ENCODE data around the gene KCNG2. TPM values are rescaled to one million over a fixed set of nuclear protein-coding genes. Genes with fewer than 3 reads are reported as not detected.

The KCNG2 gene
- total RNA-seq, 1 donor from 2014 or later = not detected

GRCh38 chr18:79940126-79940813 lies 142.5 kb downstream of the KCNG2 start:
- peak; percentile 37 for DNase-seq (ENCODE audit: low spot score)

- peak; percentile 34 for DNase-seq (ENCODE audit: low spot score)
Measured at GRCh38 chr18:79940814-79941472, 143.2 kb downstream of the KCNG2 start.

GRCh38 chr18:79941473-79942119 lies 143.9 kb downstream of the KCNG2 start:
- DNase-seq (ENCODE audit: low spot score) = peak; percentile 37

GRCh38 chr18:79942211-79942610 lies 144.5 kb downstream of the KCNG2 start:
- peak; percentile 24 for DNase-seq (ENCODE audit: low spot score)

GRCh38 chr18:79942786-79943607 lies 145.3 kb downstream of the KCNG2 start:
- DNase-seq (ENCODE audit: low spot score) = peak; percentile 40

GRCh38 chr18:79943608-79944125 lies 145.9 kb downstream of the KCNG2 start:
- DNase-seq (ENCODE audit: low spot score) = peak; percentile 40

- DNase-seq (ENCODE audit: low spot score) = peak; percentile 37
Measured at GRCh38 chr18:79944126-79944731, 146.5 kb downstream of the KCNG2 start.

- peak; percentile 13 for DNase-seq (ENCODE audit: low spot score)
Measured at GRCh38 chr18:79944746-79945117, 147.0 kb downstream of the KCNG2 start.

- no peak for DNase-seq (ENCODE audit: low spot score)
Measured at GRCh38 chr18:79945118-79946042, 147.6 kb downstream of the KCNG2 start.

GRCh38 chr18:79947054-79947755 lies 149.5 kb downstream of the KCNG2 start:
- DNase-seq (ENCODE audit: low spot score) = peak; percentile 32

GRCh38 chr18:79947881-79948610 lies 150.3 kb downstream of the KCNG2 start:
- DNase-seq (ENCODE audit: low spot score) = peak; percentile 29

- DNase-seq (ENCODE audit: low spot score) = peak; percentile 36
Measured at GRCh38 chr18:79948719-79949411, 151.1 kb downstream of the KCNG2 start.

Other genes starting within 250 kb of the KCNG2 start
- gene CTDP1, start 118.1 kb upstream of the KCNG2 start, total RNA-seq = 23.8 TPM
- gene SLC66A2, start 153.7 kb downstream of the KCNG2 start, total RNA-seq = 37.4 TPM
- gene HSBP1L1, start 166.7 kb downstream of the KCNG2 start, total RNA-seq = 29.5 TPM
- 82.1 TPM for gene TXNL4A, start 190.6 kb downstream of the KCNG2 start, total RNA-seq
- gene RBFA, start 236.5 kb downstream of the KCNG2 start, total RNA-seq = 35.7 TPM